ENCODE data around the gene OSBP.

DNA sequence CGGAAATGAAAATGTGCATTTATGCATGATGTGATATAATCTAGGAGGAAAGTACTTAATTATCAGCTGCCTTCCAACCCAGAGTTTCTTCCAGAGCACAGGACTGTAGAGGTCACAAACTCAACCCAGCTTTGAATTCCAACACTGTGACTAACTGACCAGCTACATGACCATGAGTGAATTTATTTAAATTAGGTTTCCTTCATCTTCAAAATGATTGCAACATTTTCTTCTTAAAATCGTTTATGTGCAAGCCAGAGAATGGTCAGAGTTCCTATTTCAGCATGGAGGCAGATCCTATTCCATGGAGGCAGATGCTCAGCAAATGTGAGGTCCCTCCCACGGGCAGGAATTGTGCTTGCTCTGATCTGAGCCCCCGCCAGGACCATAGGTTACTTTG lies 42.4 kb downstream of the OSBP start:
- TF ChIP-seq FOXK2 (IDR thresholded peaks at IDR 0.05) = no peak
- no peak for TF ChIP-seq NFRKB (IDR thresholded peaks at IDR 0.05)
- TF ChIP-seq BHLHE40 (IDR thresholded peaks at IDR 0.05; ENCODE audit: borderline replicate concordance) = no peak
- no peak for TF ChIP-seq SUZ12 (IDR thresholded peaks at IDR 0.05)
- no peak for TF ChIP-seq L3MBTL2 (conservative IDR thresholded peaks at IDR 0.05)
- no peak for TF ChIP-seq FOXM1 (IDR thresholded peaks at IDR 0.05; ENCODE audit: borderline replicate concordance)
- TF ChIP-seq, protein P1, sequence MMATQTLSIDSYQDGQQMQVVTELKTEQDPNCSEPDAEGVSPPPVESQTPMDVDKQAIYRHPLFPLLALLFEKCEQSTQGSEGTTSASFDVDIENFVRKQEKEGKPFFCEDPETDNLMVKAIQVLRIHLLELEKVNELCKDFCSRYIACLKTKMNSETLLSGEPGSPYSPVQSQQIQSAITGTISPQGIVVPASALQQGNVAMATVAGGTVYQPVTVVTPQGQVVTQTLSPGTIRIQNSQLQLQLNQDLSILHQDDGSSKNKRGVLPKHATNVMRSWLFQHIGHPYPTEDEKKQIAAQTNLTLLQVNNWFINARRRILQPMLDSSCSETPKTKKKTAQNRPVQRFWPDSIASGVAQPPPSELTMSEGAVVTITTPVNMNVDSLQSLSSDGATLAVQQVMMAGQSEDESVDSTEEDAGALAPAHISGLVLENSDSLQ (IDR thresholded peaks at IDR 0.05) = no peak
- no peak for TF ChIP-seq LEF1 (IDR thresholded peaks at IDR 0.05; ENCODE audit: borderline replicate concordance)
- no peak for TF ChIP-seq ARNT (IDR thresholded peaks at IDR 0.05)
- no peak for TF ChIP-seq SP1 (IDR thresholded peaks at IDR 0.05)
- TF ChIP-seq CTBP1 (IDR thresholded peaks at IDR 0.05; ENCODE audit: borderline replicate concordance) = no peak
- TF ChIP-seq ELF4 (IDR thresholded peaks at IDR 0.05) = no peak
- TF ChIP-seq ZNF384 (IDR thresholded peaks at IDR 0.05) = no peak
- TF ChIP-seq HDGF (IDR thresholded peaks at IDR 0.05; ENCODE audit: borderline replicate concordance) = no peak
